IPS-20b (cell line): ENCODE data around the gene MED27.

Source experiments
- H3K27ac ChIP-seq: one replicate; pipeline ENCODE4 v1.5.1; 2013; ENCODE audit warnings: low read length
- H3K27me3 ChIP-seq: 2 replicates; pipeline ENCODE4 v1.6.1; 2013; ENCODE audit warnings: mild to moderate bottlenecking, low read length, inconsistent platforms; ENCODE audit not compliant: insufficient read depth
- H3K36me3 ChIP-seq: 2 replicates; pipeline ENCODE4 v1.6.1; 2013; ENCODE audit warnings: low read depth, mild to moderate bottlenecking, inconsistent platforms, low read length, moderate library complexity; ENCODE audit not compliant: insufficient read depth
- H3K4me1 ChIP-seq: 2 replicates; pipeline ENCODE4 v1.6.1; 2013; ENCODE audit warnings: mild to moderate bottlenecking, control low read depth, inconsistent platforms, low read length, moderate library complexity; ENCODE audit not compliant: insufficient read depth
- H3K4me3 ChIP-seq: 2 replicates; pipeline ENCODE4 v1.5.1; 2013; ENCODE audit warnings: mild to moderate bottlenecking, low read length, inconsistent platforms
- H3K9ac ChIP-seq: 2 replicates; pipeline ENCODE4 v1.6.1; 2013; ENCODE audit warnings: low read depth, mild to moderate bottlenecking, inconsistent platforms, low read length, moderate library complexity
- H3K9me3 ChIP-seq: 2 replicates; pipeline ENCODE4 v1.6.1; 2013; ENCODE audit warnings: mild to moderate bottlenecking, low read depth, low read length, inconsistent platforms; ENCODE audit not compliant: insufficient read depth

Gene MED27

DNA sequence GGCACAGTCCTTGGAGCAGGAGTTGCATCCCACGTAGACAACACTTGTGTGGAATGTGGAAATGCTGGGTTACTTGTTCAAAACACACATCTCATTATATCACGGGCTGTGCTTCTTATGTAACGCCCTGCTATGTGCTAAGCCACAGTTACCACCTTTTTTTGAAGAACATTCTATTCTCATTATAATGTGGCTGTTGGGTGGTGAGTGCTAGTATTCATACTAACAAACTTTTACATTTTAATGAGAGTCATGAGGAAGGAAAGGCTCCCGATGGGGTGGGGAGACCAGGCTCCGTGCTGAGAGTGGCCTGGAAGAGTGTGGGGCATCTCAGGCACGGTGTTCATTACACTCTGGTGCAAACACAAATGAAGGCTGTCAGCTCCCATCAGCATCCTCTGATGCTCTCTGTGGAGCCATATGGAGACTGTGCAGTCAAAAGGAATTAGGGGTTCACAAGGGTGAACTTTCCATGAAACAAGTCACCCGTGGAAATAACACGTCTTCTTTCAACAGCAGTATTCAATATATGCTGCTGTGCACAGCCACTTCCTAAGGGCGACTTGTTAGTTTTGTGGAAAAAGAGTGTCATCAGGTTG is 186.7 kb downstream of the MED27 start:
- peak overlapping the region; percentile 11 for H3K27ac ChIP-seq
- peaks cover 48% of the 10 kb centered on the region for H3K4me1 ChIP-seq
- H3K9ac ChIP-seq: no peak overlapping the region
- no peaks in the 10 kb centered on the region for H3K27me3 ChIP-seq
- no peaks in the 10 kb centered on the region for H3K9me3 ChIP-seq
- H3K36me3 ChIP-seq: no peaks in the 10 kb centered on the region
- H3K4me3 ChIP-seq: peak overlapping the region; percentile 20

DNA sequence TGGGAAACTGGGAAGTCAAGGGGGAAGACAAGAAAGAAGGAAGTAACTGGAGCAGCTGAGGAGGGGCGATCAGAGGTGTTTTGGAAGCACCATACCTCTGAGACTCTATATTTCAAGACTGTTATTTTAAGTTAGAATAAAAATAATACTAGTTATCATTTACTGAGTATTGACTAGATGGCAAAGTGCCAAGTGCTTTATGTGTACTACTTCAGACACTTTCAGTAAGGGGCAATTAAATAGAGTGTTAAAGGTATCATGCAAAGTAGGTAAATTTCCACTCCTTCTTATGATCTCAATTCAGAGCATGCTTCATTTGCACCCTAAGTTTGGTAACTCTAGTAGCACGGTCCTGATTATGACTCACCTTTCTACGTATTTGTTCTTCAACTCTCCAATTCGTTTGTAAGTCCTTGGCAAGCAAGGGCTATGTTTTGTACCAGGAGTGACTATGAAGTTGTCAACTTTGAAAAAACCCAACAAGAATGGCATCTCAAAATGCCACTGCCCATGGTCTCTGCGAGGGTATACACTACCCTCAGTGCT is 187.4 kb downstream of the MED27 start:
- Histone ChIP-seq H3K27me3 (no peaks in the 10 kb centered on the region), H3K27ac (no peak overlapping the region), H3K4me1 (peaks cover 54% of the 10 kb centered on the region), H3K9me3 (no peaks in the 10 kb centered on the region), H3K4me3 (peak overlapping the region; percentile 20; the same call in 1 of the 2 replicates), H3K9ac (no peak overlapping the region), H3K36me3 (no peaks in the 10 kb centered on the region)

DNA sequence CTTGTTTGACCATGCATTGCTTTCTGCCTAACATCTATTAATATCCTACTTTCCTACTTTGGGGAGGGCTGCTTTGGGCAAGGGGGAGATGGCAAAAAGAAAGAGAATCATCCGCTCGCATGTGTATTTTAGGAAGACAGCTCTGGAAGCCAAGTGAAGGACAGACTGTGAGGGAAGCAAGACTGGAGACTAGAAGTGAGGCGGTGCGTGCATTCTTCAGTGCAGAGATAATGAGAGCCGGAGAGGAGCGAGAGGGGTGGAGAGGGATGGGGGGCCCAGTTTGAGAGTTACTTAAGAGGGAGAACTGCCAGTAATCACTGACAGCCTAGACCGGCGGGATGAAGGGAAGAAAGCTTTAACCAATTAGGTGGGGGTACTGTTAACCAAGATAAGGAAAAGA is 188.1 kb downstream of the MED27 start:
- H3K27me3 ChIP-seq: no peaks in the 10 kb centered on the region
- H3K9ac ChIP-seq: no peak overlapping the region
- peaks cover 55% of the 10 kb centered on the region for H3K4me1 ChIP-seq
- H3K27ac ChIP-seq: no peak overlapping the region
- no peaks in the 10 kb centered on the region for H3K9me3 ChIP-seq
- H3K36me3 ChIP-seq: no peaks in the 10 kb centered on the region
- no peak overlapping the region for H3K4me3 ChIP-seq

DNA sequence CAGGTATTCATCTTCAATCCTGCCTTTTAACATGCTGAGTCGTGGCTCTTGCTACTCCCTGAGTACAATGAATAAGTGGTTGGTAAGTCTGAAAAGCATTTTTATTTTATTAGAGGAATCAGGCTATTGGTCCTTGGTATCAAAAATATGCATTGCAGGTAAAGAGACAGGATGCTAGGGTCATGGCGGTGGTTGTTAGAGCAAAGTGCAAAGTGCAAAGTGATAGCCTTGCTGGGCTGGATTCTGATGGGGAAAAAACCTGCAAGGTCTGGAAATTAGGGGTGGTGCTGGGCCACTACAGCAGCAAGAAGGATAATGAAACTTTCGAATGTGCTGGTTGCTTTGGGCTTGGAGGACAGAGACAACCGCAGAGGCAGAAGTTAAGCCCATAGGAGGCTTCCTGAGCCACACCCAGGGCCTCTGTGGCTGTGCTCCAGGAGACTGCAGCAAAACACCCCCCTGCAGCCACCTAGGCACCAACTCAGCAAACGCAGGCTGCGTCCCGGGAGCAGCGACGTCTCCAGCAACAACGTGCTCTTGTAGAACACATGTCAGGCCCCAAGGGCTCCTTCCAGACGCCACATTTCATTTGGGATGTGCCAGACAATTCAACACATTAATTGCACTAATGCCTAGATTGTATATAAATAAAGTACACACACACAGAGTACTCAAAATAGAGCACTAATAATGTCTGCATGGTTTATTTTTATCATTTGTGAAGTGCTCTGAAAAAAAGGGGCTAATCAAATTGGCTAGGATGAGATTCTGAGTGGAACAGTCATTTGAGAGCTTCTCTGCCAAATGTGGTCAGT is 190.0 kb downstream of the MED27 start:
- no peak overlapping the region for H3K4me3 ChIP-seq
- no peaks in the 10 kb centered on the region for H3K27me3 ChIP-seq
- H3K9me3 ChIP-seq: no peaks in the 10 kb centered on the region
- no peaks in the 10 kb centered on the region for H3K36me3 ChIP-seq
- H3K4me1 ChIP-seq: peaks cover 48% of the 10 kb centered on the region
- no peak overlapping the region for H3K9ac ChIP-seq
- peak overlapping the region; percentile 43 for H3K27ac ChIP-seq

DNA sequence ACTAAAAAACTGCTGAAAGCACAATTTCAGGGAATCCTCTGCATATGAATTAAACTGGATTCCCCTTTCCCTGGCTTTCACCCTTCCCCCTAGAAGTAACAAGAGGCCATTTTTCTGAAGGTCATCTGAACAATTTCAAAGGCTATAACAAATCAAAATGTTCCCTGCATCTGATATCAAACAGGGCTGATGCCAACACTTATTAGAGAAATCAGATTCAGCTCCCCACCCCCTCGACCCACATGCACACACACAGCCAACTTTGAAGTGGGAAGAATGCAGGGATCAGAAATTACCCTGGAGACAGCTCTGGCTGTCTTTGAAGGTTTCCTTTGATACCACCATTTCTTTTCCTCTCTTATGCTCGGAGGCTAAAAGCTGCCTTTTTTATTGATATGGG is 190.7 kb downstream of the MED27 start:
- peaks cover 47% of the 10 kb centered on the region for H3K4me1 ChIP-seq
- H3K9ac ChIP-seq: no peak overlapping the region
- no peaks in the 10 kb centered on the region for H3K27me3 ChIP-seq
- no peaks in the 10 kb centered on the region for H3K36me3 ChIP-seq
- H3K9me3 ChIP-seq: no peaks in the 10 kb centered on the region
- no peak overlapping the region for H3K4me3 ChIP-seq
- H3K27ac ChIP-seq: peak overlapping the region; percentile 43

DNA sequence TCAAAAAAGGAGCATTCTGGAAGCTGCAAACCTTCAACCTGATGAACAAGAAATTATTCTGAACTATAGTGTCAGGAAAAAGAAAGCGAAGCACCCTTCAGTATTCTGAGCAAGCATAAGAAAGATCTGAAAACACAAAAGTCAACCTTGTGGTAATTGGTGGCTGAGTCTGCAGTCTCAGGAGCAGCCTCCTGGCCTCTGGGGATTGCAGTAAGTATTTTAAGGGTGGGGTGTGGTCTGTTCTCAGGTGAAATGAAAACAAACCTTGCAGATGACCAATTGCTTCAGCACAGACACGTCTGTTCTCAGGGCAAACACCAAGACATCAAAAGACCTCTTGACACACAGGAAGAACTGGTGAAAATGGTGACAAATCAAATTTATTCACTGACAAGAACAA is 192.0 kb downstream of the MED27 start:
- no peaks in the 10 kb centered on the region for H3K27me3 ChIP-seq
- no peak overlapping the region for H3K27ac ChIP-seq
- no peaks in the 10 kb centered on the region for H3K9me3 ChIP-seq
- no peaks in the 10 kb centered on the region for H3K36me3 ChIP-seq
- H3K9ac ChIP-seq: no peak overlapping the region
- no peak overlapping the region for H3K4me3 ChIP-seq
- peaks cover 34% of the 10 kb centered on the region for H3K4me1 ChIP-seq

DNA sequence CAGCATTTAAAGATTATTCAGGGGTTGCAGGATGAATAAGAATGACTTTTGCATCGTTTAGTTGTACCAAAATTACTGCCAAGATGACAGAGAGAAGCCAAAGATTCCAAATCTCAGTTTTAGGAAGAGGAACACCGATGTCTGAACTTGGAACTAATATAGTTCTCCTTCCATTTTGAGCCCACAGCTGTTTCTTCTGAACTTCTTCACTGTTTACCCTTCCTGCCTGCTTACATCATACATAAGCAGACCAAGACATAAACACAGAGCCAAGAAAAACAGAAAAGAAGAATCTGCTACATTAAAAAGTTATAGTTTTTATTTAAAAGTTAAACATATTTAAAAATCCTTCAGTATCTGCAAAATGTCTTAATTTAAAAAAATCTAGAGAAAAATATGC is 192.8 kb downstream of the MED27 start:
- Histone ChIP-seq H3K27ac (no peak overlapping the region), H3K36me3 (no peaks in the 10 kb centered on the region), H3K4me1 (peaks cover 29% of the 10 kb centered on the region), H3K9ac (no peak overlapping the region), H3K27me3 (no peaks in the 10 kb centered on the region), H3K4me3 (no peak overlapping the region), H3K9me3 (no peaks in the 10 kb centered on the region)

DNA sequence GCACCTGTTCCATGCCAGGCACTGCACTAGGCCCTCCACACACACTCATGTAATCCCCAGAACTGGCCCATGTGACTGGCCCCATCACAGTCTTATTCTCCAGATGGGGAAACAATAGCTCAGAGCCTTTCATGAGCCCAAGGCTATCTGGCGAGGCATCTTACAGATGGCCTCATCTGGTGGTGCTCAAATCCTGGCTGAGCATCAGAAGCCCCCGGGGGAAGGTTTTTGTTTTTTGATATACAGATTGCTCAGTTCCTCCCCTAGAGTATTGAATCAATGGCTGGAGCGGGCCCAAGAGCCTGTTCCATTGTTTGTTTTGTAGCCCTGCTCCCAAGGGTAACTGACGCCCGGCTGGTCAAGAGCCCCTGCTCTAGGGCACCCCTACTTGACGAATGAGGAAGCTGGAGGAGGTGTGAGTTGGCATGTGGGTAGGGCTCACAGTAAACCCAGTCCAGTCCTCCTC is 194.5 kb downstream of the MED27 start:
- Histone ChIP-seq H3K4me3 (no peak overlapping the region), H3K27me3 (no peaks in the 10 kb centered on the region), H3K9ac (no peak overlapping the region), H3K36me3 (no peaks in the 10 kb centered on the region), H3K27ac (no peak overlapping the region), H3K9me3 (no peaks in the 10 kb centered on the region), H3K4me1 (peaks cover 38% of the 10 kb centered on the region)

DNA sequence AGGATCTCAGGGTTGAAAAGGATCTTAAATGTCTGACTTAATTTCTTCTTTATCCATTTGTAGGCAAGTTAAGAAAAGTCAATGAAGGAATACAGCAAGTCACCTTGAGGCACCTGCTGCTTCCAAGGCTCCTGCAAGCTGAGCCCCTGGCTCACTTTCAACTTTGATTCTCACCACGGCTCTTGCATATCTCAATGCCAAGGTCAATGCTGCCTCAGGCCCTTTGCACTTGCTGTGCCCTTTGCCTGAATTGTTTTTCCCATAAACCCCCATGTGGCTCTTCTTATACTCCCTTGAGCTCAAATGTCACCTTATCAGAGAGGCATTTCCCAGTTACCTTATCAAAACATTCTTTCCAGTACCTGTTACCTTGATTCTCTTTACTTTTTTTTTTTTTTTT is 195.4 kb downstream of the MED27 start:
- Histone ChIP-seq H3K27me3 (no peaks in the 10 kb centered on the region), H3K4me1 (peaks cover 28% of the 10 kb centered on the region), H3K4me3 (no peak overlapping the region), H3K9ac (no peak overlapping the region), H3K9me3 (no peaks in the 10 kb centered on the region), H3K27ac (no peak overlapping the region), H3K36me3 (no peaks in the 10 kb centered on the region)

DNA sequence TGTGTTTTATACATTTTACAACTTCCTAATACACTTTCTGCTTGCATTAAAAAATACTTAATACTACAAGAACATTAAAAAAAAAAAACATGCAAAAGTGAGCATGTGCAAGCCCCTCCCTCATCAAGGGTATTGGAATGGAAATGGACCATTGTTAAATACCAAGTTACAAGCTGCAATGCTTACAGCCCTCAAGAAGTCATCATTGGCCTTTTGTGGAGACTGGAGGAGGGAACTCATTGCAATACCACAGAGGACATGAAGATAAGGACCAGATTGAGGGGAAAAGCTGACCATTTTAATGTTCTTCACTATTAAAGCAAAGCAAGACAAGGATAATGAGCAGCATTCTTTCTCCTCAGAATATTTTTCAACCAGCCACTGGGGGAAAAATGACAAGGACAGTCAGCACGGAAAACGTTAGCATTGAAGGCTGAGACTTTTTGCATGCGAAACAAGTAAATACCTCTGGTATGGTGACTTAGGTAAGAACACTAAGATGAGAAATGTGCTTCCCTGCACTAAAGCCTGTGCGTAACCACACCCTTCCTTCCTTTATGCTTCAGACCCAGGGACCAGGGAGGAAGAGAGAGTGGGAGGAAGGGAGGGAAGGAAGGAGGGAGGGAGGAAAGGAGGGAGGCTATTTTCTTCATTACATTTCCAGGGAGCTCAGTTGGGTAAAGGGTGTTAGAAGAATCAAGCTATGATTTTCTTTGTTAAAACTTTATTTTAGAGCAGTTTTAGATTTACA is 198.7 kb downstream of the MED27 start:
- Histone ChIP-seq H3K9ac (no peak overlapping the region), H3K36me3 (no peaks in the 10 kb centered on the region), H3K4me3 (peak overlapping the region; percentile 19), H3K4me1 (peaks cover 10% of the 10 kb centered on the region), H3K9me3 (no peaks in the 10 kb centered on the region), H3K27ac (no peak overlapping the region), H3K27me3 (no peaks in the 10 kb centered on the region)

DNA sequence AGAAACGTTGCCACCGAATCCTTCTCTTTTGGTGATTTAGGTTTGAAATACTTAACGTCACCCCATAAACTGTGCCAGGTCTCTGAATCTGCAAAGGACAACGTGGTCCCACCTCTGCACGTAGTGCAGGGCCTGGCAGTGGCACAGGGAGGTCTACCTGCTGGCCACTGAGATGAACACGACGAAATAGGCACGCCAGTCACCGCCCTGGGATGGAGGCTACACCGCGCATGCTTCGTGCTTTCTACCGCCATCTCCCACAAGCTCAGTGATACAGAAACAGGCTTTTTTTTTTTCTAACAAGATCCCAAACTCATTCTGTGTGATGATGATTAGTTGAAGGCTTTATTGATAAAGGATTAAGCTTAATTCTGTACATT is 199.8 kb downstream of the MED27 start:
- Histone ChIP-seq H3K9me3 (no peaks in the 10 kb centered on the region), H3K4me3 (no peak overlapping the region), H3K4me1 (peaks cover 10% of the 10 kb centered on the region), H3K27ac (no peak overlapping the region), H3K27me3 (no peaks in the 10 kb centered on the region), H3K36me3 (no peaks in the 10 kb centered on the region), H3K9ac (no peak overlapping the region)
